HG03108 (cell line): ENCODE measurements around the gene CHRNA7.

ENCODE experiments used
- ATAC-seq: cut with Tn5 transposase; IDR thresholded peaks from one replicate; pipeline ENCODE4 v1.9.1; 2021; ENCODE audit warnings: moderate library complexity; ENCODE audit not compliant: unreplicated experiment

Gene CHRNA7

DNA sequence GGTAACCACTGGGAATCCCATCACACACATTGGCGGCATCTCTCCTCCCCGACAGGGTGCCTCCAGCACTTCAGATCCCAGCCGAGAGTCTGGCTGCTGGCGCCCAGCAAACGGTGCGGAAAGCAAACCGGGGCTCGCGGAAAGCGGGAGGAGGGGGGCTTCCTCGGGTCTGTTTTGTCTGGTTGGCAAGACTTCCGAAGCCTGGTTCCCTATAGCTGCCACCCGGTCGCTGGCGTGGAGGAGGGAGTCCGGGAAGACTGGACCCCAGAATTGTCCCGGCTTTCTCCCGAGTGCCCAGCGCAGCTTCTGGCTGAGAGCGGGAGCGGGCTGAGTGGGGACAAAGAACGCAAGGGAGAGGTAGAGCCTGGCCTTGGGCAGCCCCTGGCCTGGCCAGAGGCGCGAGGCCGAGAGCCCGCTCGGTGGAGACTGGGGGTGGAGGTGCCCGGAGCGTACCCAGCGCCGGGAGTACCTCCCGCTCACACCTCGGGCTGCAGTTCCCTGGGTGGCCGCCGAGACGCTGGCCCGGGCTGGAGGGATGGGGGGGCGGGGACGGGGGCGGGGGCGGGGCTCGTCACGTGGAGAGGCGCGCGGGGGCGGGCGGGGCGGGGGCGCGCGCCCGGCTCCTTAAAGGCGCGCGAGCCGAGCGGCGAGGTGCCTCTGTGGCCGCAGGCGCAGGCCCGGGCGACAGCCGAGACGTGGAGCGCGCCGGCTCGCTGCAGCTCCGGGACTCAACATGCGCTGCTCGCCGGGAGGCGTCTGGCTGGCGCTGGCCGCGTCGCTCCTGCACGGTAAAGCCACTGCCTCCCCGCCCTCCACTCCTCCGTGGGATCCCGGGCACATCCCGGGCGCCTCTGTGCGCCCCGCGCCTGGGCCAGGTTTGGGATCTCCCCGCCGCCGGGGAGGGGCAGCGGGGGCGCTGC is at the start of gene CHRNA7:
CHRNA7 (plus strand) TSS at position 654 of the 920 bp plus-strand sequence; CDS start at position 734, 80 bp downstream.
- no peak for ATAC-seq

DNA sequence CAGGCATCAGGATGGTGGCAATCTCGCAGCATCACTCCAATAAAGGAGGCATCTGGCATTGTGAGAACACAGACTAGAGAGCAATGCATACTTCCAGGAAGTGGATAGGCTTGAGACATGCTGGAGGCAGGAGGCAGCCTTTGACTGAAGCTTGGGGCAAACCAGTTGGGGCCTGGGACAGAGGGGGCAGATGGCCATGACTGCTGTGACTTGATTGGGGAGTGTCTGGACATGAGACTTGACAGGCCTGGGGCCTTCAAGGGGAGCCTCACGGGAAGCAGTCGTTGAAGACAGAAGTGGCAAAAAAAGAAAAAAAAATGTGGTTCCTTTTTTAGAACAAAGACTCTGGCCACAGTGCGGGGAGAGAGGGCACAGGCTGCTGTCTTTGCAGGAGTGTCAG is 44.7 kb upstream of the CHRNA7 start:
- no peak for ATAC-seq

- ATAC-seq, result no peak
Measured at GRCh38 chr15:31993062-31993461, 37.3 kb upstream of the CHRNA7 start.

GRCh38 chr15:31997711-31998110 is 32.6 kb upstream of the CHRNA7 start:
- ATAC-seq, result no peak

- ATAC-seq, result no peak
Measured at GRCh38 chr15:32003558-32003957, 26.8 kb upstream of the CHRNA7 start.

DNA sequence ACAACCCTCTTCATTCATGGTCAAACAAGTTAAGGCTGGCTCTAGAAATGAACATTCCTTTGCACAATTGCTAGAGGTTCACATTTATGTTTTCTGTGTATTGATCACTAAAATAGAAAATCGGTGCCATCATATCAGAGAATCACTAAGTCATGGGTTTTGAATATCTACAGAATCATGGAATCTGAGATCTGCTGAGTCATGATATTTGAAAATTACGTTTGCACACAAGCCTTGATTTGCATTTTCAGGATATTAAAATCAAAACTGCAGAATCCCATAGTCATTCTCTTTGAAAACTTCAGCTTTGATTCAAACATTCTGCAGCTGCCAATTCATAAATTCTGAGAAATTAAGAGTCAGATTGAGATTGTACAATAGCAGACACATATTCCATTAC is 26.1 kb upstream of the CHRNA7 start:
- ATAC-seq, result no peak

- no peak for ATAC-seq
Measured at GRCh38 chr15:32007355-32007960, 22.9 kb upstream of the CHRNA7 start.

- ATAC-seq, result no peak
Measured at GRCh38 chr15:32014953-32015352, 15.4 kb upstream of the CHRNA7 start.

DNA sequence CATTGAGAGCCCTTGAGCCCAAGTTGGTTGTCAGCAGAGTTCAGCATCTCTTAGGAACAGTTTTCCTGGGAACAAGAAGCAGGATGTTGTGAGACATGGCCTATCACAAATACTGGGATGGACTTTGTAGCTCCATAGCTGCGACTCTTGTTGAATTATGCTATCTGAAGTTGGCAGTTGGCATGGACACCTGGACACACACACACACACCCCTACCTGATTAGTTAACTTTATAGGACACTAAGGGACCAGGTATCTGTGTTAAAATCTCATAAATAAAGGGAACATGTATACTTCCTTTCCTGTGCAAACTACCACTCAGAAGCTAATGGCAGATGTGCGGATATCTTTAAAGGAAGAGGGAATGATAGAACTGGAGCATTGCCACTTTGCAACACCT is 10.2 kb upstream of the CHRNA7 start:
- no peak for ATAC-seq

- no peak for ATAC-seq
Measured at GRCh38 chr15:32028921-32029320, 1.4 kb upstream of the CHRNA7 start.

GRCh38 chr15:32029409-32029861 is 880 bp upstream of the CHRNA7 start:
- ATAC-seq, result no peak

- no peak for ATAC-seq
Measured at GRCh38 chr15:32030795-32031194, 480 bp downstream of the CHRNA7 start.

GRCh38 chr15:32033186-32033890 is 3.0 kb downstream of the CHRNA7 start:
- ATAC-seq, result no peak

GRCh38 chr15:32034106-32034505 is 3.8 kb downstream of the CHRNA7 start:
- no peak for ATAC-seq

- ATAC-seq, result no peak
Measured at GRCh38 chr15:32035285-32035684, 5.0 kb downstream of the CHRNA7 start.

- no peak for ATAC-seq
Measured at GRCh38 chr15:32036971-32037370, 6.7 kb downstream of the CHRNA7 start.

DNA sequence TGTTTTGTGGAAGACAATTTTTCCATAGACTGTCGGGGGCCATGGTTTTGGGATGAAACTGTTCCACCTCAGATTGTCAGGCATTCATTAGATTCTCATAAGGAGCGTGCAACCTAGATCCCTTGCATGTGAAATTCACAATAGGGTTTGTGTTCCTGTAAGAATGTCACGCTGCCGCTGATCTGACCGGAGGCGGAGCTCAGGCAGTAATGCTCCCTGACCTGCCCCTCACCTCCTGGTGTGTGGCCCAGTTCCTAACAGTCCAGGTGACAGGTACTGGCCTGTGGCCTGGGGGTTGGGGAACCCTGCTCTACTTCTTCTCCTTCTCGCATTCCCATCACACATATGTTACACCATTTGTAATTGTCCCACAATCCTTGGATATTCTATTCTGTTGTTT is 11.0 kb downstream of the CHRNA7 start:
- no peak for ATAC-seq

GRCh38 chr15:32042269-32042972 is 12.1 kb downstream of the CHRNA7 start:
- ATAC-seq, result no peak

- ATAC-seq, result no peak
Measured at GRCh38 chr15:32053719-32054118, 23.4 kb downstream of the CHRNA7 start.

DNA sequence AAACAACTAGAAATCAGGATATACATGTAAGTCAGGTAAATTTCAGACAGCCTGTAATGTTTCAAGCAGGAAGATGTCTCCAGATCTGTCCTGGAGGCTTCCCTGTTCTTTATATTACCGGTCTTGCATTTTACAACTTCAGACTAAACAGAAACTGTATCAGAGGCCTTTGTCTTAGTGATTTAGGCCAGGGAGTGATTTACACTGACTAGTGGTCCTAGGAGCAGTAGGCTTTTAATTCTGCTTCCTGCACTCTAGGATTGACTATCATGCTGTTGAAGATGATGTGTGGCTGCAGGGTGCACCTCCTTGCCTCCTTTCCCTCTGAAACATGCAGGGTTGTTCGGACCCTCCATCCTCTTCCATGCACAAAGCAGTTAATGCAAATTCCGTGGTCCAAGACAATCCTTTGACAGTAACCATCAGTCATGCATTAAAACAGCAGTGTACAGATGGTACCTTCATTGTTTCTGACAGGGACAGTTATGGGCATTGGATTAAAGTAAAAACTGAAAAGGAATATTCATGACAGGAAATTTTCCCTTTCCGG is 27.6 kb downstream of the CHRNA7 start:
- no peak for ATAC-seq

DNA sequence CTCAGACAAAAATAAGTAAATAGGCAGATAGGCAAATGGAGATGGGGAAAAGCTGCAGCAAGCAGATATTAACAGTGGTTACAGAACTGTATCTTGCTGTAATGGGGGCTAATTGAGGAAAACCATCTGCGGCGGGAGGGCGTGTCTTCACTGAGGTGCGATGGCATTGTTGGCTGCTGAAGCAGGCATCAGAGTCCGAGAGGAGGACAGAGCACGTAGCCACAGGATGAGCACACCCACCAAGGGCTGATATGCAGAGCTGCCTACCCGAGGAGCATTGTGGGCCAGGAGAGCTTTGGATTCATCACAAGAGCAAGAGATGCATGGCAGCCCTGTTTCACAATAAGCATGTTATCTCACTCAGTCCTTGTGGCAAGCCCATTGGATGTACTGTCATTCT is 30.4 kb downstream of the CHRNA7 start:
- ATAC-seq, result no peak
